Measurements from ENCODE around the gene CTRB2.

DNA sequence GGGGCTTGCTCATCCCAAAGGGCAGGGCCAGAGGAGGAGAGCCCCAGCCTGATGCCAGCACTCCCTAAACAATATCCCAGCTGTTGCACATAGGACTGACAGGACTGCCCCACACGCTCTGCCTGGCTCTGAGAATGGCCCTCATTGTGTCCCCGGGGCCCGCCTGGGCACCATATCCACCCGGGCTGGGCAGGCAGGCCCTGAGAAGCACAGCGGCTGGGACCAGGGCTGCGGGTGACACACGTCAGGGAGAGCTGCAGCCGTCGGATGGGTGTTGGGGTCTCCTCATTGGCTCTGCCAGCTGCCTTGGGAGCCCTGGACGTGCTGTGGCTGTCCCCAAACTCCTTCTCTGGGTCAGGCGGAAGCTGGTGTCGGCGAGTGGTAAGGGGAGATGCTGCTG is 40.3 kb upstream of the CTRB2 start:
- TF ChIP-seq CTCF (tag by site-specific recombination; IDR thresholded peaks at IDR 0.05) (no peak), ZNF501 (tag by site-specific recombination; IDR thresholded peaks at IDR 0.05) (no peak), ZBTB7A (tag by site-specific recombination; IDR thresholded peaks at IDR 0.05; ENCODE audit: low read depth) (no peak), ZNF549 (tag by site-specific recombination; IDR thresholded peaks at IDR 0.05) (no peak), FEZF1 (tag by site-specific recombination; IDR thresholded peaks at IDR 0.05) (no peak), ZNF558 (tag by site-specific recombination; IDR thresholded peaks at IDR 0.05) (no peak), ZNF449 (tag by site-specific recombination; IDR thresholded peaks at IDR 0.05) (no peak), ZNF10 (tag by site-specific recombination; IDR thresholded peaks at IDR 0.05) (no peak), ZNF292 (tag by site-specific recombination; IDR thresholded peaks at IDR 0.05; ENCODE audit: borderline replicate concordance, low read depth) (no peak), ZNF146 (tag by site-specific recombination; IDR thresholded peaks at IDR 0.05) (no peak), TSHZ1 (tag by site-specific recombination; IDR thresholded peaks at IDR 0.05; ENCODE audit: borderline replicate concordance) (no peak), IKZF3 (tag by site-specific recombination; IDR thresholded peaks at IDR 0.05) (no peak), BCL11B (tag by site-specific recombination; IDR thresholded peaks at IDR 0.05; ENCODE audit: low read depth) (no peak)
- TF ChIP-seq, protein P1, sequence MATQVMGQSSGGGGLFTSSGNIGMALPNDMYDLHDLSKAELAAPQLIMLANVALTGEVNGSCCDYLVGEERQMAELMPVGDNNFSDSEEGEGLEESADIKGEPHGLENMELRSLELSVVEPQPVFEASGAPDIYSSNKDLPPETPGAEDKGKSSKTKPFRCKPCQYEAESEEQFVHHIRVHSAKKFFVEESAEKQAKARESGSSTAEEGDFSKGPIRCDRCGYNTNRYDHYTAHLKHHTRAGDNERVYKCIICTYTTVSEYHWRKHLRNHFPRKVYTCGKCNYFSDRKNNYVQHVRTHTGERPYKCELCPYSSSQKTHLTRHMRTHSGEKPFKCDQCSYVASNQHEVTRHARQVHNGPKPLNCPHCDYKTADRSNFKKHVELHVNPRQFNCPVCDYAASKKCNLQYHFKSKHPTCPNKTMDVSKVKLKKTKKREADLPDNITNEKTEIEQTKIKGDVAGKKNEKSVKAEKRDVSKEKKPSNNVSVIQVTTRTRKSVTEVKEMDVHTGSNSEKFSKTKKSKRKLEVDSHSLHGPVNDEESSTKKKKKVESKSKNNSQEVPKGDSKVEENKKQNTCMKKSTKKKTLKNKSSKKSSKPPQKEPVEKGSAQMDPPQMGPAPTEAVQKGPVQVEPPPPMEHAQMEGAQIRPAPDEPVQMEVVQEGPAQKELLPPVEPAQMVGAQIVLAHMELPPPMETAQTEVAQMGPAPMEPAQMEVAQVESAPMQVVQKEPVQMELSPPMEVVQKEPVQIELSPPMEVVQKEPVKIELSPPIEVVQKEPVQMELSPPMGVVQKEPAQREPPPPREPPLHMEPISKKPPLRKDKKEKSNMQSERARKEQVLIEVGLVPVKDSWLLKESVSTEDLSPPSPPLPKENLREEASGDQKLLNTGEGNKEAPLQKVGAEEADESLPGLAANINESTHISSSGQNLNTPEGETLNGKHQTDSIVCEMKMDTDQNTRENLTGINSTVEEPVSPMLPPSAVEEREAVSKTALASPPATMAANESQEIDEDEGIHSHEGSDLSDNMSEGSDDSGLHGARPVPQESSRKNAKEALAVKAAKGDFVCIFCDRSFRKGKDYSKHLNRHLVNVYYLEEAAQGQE (tag by site-specific recombination; IDR thresholded peaks at IDR 0.05): no peak

Measured in HEK293 (cell line).